ENCODE results near the gene FGFR3. TPM values are rescaled to one million over a fixed set of nuclear protein-coding genes. Genes with fewer than 3 reads are reported as not detected.

Gene FGFR3
- total RNA-seq, 1 experiment from 2014 or later = 2.4 TPM

GRCh38 chr4:1751919-1752283 is 41.2 kb upstream of the FGFR3 start:
- DNase-seq = no peak
- no peaks in the 10 kb centered on the region for H3K9me3 ChIP-seq (replicated peaks)
- no peak overlapping the region for H3K27ac ChIP-seq
- no peaks in the 10 kb centered on the region for H3K27me3 ChIP-seq
- H3K4me3 ChIP-seq = no peak overlapping the region
- peaks cover 40% of the 10 kb centered on the region for H3K4me1 ChIP-seq
- no peaks in the 10 kb centered on the region for H3K36me3 ChIP-seq

- no peaks in the 10 kb centered on the region for H3K27me3 ChIP-seq
- H3K4me3 ChIP-seq = no peak overlapping the region
- H3K4me1 ChIP-seq = peaks cover 36% of the 10 kb centered on the region
- no peaks in the 10 kb centered on the region for H3K36me3 ChIP-seq
- H3K27ac ChIP-seq = no peak overlapping the region
- H3K9me3 ChIP-seq (replicated peaks) = no peaks in the 10 kb centered on the region
- DNase-seq = no peak
Observed at GRCh38 chr4:1752284-1753041, 40.6 kb upstream of the FGFR3 start.

DNA sequence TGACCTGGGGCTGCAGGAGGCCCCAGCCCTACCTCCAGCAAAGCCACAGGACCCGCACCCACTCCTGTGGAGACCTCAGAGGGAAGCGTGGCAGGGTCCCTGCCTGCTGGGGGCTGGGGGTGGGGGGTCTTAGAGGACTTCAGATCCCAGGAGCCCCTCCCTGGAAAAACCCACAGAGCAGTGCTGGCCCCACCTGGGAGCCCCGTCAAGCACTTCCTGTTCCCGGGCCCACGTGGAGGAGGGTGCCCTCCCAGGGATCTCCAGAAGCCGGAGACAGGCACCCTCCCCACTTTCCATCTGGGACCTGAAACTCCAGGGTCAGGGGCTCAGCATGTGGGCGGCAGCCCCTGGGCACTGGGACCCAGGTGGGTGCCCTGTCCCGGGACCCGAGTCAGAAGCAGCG is 39.8 kb upstream of the FGFR3 start:
- H3K9me3 ChIP-seq (replicated peaks) = no peaks in the 10 kb centered on the region
- H3K27ac ChIP-seq = no peak overlapping the region
- no peaks in the 10 kb centered on the region for H3K27me3 ChIP-seq
- no peak overlapping the region for H3K4me3 ChIP-seq
- no peak for DNase-seq
- peaks cover 35% of the 10 kb centered on the region for H3K4me1 ChIP-seq
- no peaks in the 10 kb centered on the region for H3K36me3 ChIP-seq

GRCh38 chr4:1753697-1754311 is 39.3 kb upstream of the FGFR3 start:
- Histone ChIP-seq H3K4me1 (peaks cover 38% of the 10 kb centered on the region), H3K27me3 (no peaks in the 10 kb centered on the region), H3K27ac (peak overlapping the region; percentile 18), H3K9me3 (replicated peaks) (no peaks in the 10 kb centered on the region), H3K4me3 (no peak overlapping the region), H3K36me3 (no peaks in the 10 kb centered on the region)
- DNase-seq = no peak

- Histone ChIP-seq H3K4me1 (peaks cover 44% of the 10 kb centered on the region), H3K9me3 (replicated peaks) (no peaks in the 10 kb centered on the region), H3K27me3 (no peaks in the 10 kb centered on the region), H3K36me3 (no peaks in the 10 kb centered on the region), H3K4me3 (no peak overlapping the region), H3K27ac (peak overlapping the region; percentile 18)
- peak; percentile 89 to 92 for DNase-seq
Observed at GRCh38 chr4:1754336-1754735, 38.8 kb upstream of the FGFR3 start.

DNA sequence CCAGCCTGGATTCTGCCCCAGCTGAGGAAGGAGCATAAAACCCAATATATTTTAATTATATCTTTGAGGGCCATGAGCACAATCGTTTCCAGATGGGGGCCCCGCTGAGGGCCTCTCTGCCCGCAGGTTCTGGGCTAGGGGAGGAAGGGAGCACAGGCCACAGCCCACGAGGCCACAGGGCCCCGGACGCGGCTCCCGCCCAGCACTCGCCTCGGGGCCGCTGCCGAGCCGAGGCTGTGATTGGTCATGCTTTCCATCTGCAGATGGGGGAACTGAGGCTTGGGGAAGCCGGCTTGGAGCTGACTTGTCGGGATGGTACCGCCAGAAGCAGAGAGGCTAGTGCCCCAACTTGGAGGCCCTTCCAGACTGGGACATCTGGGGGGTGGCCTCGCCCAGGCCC is 37.8 kb upstream of the FGFR3 start:
- DNase-seq = no peak
- Histone ChIP-seq H3K36me3 (no peaks in the 10 kb centered on the region), H3K9me3 (replicated peaks) (no peaks in the 10 kb centered on the region), H3K4me3 (no peak overlapping the region), H3K4me1 (peaks cover 53% of the 10 kb centered on the region), H3K27me3 (no peaks in the 10 kb centered on the region), H3K27ac (no peak overlapping the region)

GRCh38 chr4:1756079-1756478 is 37.0 kb upstream of the FGFR3 start:
- H3K36me3 ChIP-seq = no peaks in the 10 kb centered on the region

GRCh38 chr4:1756893-1757779 is 36.0 kb upstream of the FGFR3 start:
- peaks cover 55% of the 10 kb centered on the region for H3K4me1 ChIP-seq
- no peak overlapping the region for H3K4me3 ChIP-seq
- H3K9me3 ChIP-seq (replicated peaks) = no peaks in the 10 kb centered on the region
- DNase-seq = no peak
- H3K27me3 ChIP-seq = no peaks in the 10 kb centered on the region
- H3K36me3 ChIP-seq = no peaks in the 10 kb centered on the region
- no peak overlapping the region for H3K27ac ChIP-seq

More at GRCh38 chr4:1756079-1756478, 37.0 kb upstream of the FGFR3 start:
- H3K9me3 ChIP-seq (replicated peaks) = no peaks in the 10 kb centered on the region
- no peaks in the 10 kb centered on the region for H3K27me3 ChIP-seq
- H3K27ac ChIP-seq = no peak overlapping the region
- DNase-seq = no peak
- no peak overlapping the region for H3K4me3 ChIP-seq
- H3K4me1 ChIP-seq = peaks cover 61% of the 10 kb centered on the region

DNA sequence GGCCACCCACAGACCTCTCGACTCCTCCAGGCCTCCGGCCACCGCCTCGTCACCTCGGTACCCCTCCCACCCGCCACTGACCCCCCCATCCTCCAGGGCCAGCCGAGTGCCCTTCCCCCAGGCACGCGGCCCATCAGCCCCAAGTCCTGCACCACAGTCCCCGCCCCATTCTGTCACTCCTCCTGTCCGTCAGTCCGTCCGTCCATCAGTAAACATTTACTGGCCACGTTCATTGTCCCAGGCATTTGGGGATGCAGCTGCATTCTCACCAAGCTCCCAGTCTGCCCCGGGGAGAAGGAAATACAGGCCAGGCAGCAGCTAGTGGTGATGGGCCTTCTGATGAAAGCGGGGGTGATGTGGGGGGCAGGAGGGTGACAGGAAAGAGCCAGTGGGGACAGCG is 35.3 kb upstream of the FGFR3 start:
- Histone ChIP-seq H3K4me3 (no peak overlapping the region), H3K36me3 (no peaks in the 10 kb centered on the region), H3K27ac (no peak overlapping the region), H3K9me3 (replicated peaks) (no peaks in the 10 kb centered on the region), H3K27me3 (no peaks in the 10 kb centered on the region), H3K4me1 (peaks cover 50% of the 10 kb centered on the region)
- no peak for DNase-seq

GRCh38 chr4:1758306-1759121 is 34.6 kb upstream of the FGFR3 start:
- Histone ChIP-seq H3K36me3 (no peaks in the 10 kb centered on the region), H3K4me3 (no peak overlapping the region), H3K9me3 (replicated peaks) (no peaks in the 10 kb centered on the region), H3K27ac (peak overlapping the region; percentile 59), H3K4me1 (peaks cover 46% of the 10 kb centered on the region), H3K27me3 (no peaks in the 10 kb centered on the region)
- no peak for DNase-seq

GRCh38 chr4:1759170-1759817 is 33.8 kb upstream of the FGFR3 start:
- Histone ChIP-seq H3K27ac (peak overlapping the region; percentile 59), H3K27me3 (no peaks in the 10 kb centered on the region), H3K36me3 (no peaks in the 10 kb centered on the region), H3K4me1 (peaks cover 42% of the 10 kb centered on the region), H3K9me3 (replicated peaks) (no peaks in the 10 kb centered on the region), H3K4me3 (peak overlapping the region; percentile 10; the same call in 1 of the 2 replicates)
- peak; percentile 87 to 92 for DNase-seq

GRCh38 chr4:1759818-1760223 is 33.3 kb upstream of the FGFR3 start:
- DNase-seq = peak; percentile 59 to 71
- H3K4me1 ChIP-seq = peaks cover 37% of the 10 kb centered on the region
- H3K27me3 ChIP-seq = no peaks in the 10 kb centered on the region
- no peaks in the 10 kb centered on the region for H3K36me3 ChIP-seq
- H3K27ac ChIP-seq = peak overlapping the region; percentile 59
- peak overlapping the region; percentile 10; the same call in 1 of the 2 replicates for H3K4me3 ChIP-seq
- H3K9me3 ChIP-seq (replicated peaks) = no peaks in the 10 kb centered on the region

DNA sequence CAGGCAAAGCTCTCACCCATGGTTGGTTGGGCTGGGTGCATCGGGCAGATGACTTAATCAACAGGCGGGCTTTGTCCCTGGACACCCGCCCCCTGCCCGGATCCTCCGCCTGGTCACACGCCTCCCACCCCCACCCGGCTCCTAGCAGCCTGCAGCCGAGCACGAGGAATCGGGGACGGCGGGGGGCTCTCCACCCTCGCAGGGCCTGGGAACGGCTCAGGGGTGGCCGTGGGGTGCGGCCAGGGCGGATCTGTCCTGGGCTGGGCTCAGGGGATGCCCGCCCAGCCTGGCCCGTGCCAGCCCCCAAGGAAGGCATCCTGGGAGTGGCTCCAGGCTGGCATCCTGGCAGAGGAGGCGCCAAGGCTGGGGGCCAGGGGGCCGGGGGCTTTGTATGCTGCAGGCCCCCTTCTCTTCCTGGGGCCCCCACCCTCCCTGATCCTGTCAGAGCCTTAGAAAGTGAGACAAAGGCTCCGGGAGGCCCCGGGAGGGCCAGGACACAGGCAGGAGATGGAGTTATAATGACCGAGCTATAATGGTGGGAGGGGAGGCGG is 32.5 kb upstream of the FGFR3 start:
- Histone ChIP-seq H3K27me3 (0 out of 2 replicates have a peak, but pooled peaks cover 3% of the 10 kb centered on the region), H3K27ac (no peak overlapping the region), H3K4me1 (peaks cover 32% of the 10 kb centered on the region), H3K9me3 (replicated peaks) (no peaks in the 10 kb centered on the region), H3K36me3 (no peaks in the 10 kb centered on the region), H3K4me3 (no peak overlapping the region)
- no peak for DNase-seq

All from SJCRH30 (cell line).